Renal pelvis (tissue), 4 donors: ENCODE results near the gene SRSF7. TPM values are rescaled to one million over a fixed set of nuclear protein-coding genes. Genes with fewer than 3 reads are reported as not detected.
"Not testable (repeated sequence)": the region's sequence is repeated elsewhere in the genome, so short reads cannot be mapped to it uniquely, and the experiment has no call there.

Experiments
- DNase-seq: peaks from one replicate; pipeline ENCODE4 v3.0.0-alpha.2; 2013
- polyA plus RNA-seq, 3 donors: library from polyadenylated mRNA; unstranded; fragments of 120-200 nt; gene quantifications; one replicate each; pipeline ENCODE4 v1.2.1, GENCODE V29; 2013; ENCODE audit not compliant: insufficient read length in 3 of 3

SRSF7 gene
- polyA plus RNA-seq, 3 donors: 230 to 255 (median 244) TPM

- no peak for DNase-seq
These were observed 38.7 kb downstream of the SRSF7 start for GRCh38 chr2:38712413-38712812.

DNA sequence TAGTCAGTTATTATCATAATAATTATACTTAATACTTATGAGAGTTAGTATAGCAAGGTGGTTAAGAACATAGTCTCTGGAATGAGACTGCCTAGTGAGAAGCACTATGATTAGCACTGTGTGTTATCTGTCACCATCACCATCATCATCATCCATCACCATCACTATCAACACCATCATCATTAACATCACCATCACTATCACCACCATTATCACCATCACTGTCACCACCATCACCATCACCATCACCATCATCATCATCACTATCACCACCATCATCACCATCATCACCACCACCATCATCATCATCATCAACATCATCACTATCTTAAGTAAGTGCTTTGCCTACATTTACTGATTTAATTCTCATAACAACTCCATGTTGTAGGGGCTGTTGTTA is 39.6 kb downstream of the SRSF7 start:
- DNase-seq: no peak

DNA sequence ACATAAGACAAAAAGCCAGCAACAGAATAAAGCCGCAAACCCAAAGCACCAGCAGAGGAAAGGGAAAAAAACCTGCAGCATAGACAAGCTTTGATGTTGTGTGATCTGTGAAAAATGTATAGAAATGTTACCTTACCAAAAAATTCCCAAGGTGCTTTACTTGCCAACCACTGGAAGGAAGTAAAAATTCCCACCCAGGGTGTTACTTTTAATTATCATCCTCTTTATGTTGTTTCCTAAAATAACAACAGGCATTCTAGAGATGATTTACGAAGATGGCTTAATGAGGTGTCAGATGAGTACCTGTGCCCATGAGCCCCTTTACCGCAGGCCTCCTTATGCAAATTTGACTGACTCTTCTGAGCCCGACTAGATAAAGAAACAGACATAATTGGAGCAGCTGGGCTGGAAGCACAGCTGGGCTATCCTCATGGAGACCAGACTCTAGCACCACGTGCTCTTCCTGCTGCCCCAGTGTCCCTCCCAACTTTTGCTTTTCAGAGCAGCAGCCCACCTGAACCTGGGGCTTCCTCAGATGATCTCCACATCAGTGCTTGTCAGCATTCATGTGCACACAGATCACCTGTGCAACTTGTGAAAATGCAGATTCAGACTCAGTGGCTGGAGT is 41.5 kb downstream of the SRSF7 start:
- DNase-seq: no peak

DNA sequence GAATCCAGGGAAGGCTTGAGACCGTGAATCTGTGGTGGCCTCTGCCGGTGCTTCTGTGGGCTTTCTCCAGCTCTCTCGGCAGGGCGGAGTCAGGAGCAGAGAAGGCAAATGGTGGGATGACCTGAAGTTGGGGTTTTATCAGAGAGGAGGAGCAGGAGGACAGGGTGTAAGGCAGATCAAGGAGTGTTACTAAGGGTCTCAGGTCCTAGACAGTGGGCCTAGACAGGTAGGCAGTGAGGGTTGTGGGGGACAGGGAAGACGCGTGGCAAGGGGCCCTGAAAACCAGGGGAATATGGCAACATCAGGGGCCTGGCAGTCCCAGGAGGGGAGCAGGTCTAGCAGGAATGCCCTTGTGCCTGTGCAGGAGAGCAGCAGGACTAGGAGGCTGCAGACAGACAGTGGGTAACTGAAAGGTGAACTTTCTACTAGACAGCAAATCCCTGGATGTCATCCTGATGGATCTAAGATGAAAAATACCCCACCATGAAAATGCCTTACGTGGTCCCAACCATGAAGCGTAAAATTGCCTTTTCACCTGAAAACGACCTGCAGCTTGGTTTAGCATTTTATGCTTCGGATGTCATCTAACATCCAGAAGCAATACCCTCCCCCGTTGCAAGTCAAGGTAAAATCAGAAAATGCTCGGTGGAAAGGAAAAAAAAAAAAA is 42.1 kb downstream of the SRSF7 start:
- no peak for DNase-seq

GRCh38 chr2:38708491-38708890 is 42.7 kb downstream of the SRSF7 start:
- not testable (repeated sequence) for DNase-seq

- no peak for DNase-seq
These were observed 44.3 kb downstream of the SRSF7 start for GRCh38 chr2:38706846-38707345.

GRCh38 chr2:38704664-38705063 is 46.5 kb downstream of the SRSF7 start:
- DNase-seq: no peak

- not testable (repeated sequence) for DNase-seq
These were observed 47.8 kb downstream of the SRSF7 start for GRCh38 chr2:38703336-38703735.

GRCh38 chr2:38702413-38702812 is 48.7 kb downstream of the SRSF7 start:
- DNase-seq: no peak

GRCh38 chr2:38701542-38701941 is 49.6 kb downstream of the SRSF7 start:
- no peak for DNase-seq

- DNase-seq: no peak
These were observed 50.2 kb downstream of the SRSF7 start for GRCh38 chr2:38700881-38701458.

DNA sequence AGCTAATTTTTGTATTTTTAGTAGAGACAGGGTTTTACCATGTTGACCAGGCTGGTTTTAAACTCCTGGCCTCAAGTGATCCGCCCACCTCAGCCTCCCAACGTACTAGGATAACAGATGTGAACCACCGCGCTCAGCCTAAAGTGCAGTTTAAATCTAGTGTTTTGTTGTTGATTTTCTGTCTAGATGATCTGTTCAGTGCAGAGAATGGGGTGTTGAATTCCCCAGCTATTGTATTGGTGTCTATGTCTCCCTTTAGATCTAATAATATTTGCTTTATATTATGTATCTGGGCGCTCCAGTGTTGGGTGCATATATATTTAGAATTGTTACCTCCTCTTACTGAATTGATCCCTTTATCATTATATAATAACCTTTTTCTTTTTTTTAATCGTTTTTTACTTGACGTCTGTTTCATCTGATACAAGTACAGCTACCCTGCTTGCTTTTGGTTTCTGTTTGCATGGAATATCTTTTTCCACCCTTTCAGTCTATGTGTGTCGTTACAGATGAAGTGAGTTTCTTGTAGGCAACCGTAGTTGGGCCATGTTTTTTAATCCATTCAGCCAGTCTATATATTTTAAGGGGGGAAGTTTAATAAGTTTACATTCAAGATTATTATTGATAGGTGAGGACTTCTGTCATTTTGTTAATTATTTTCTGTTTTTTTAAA is 50.9 kb downstream of the SRSF7 start:
- DNase-seq: no peak

- no peak for DNase-seq
These were observed 52.6 kb downstream of the SRSF7 start for GRCh38 chr2:38698467-38699003.

DNA sequence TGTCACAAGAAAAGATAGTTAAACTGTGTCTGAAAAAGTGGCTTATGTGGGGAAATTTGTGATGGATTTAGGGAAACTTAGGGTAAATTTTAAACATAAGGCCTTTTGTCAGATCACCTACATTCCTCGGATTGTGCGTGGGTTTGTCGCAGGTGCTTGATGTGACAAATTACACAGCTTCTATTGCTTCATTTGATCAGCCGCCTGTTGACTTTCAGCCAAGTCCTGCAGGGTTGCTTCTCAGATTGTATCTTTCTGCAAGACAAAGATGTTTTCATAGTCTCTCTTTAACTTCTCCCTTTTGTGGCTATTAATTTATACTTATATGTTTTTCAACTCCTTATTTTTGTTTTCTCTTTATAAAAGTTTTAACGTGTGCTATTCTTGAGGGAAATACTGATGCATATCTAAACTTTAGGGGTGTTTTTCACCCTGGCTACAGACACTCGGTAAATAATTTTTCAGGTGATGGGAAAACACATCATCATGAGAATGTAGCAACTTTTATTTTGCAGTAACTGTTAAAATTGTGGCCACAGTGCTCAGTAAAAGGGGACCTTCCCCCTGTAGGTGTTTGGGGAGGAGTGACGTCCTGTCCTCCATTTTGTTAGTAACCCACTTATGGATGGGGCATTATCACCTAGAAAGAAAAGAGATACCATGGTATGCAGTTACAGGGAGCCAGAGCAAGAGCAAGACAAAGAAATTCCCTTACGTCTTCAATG is 53.9 kb downstream of the SRSF7 start:
- no peak for DNase-seq

Other genes starting within 250 kb of the SRSF7 start
- gene HNRNPLL, start 148.4 kb downstream of the SRSF7 start, polyA plus RNA-seq: 10 to 100 TPM; 67.4 to 75.3 (median 73.1) TPM
- gene GALM, start 85.2 kb downstream of the SRSF7 start, polyA plus RNA-seq: 10 to 100 TPM; 51.3 to 65.8 (median 57.3) TPM
- gene GEMIN6, start 26.8 kb upstream of the SRSF7 start, polyA plus RNA-seq: 10 to 100 TPM; 20.2 to 21.3 (median 20.9) TPM
- gene DHX57, start 124.6 kb upstream of the SRSF7 start, polyA plus RNA-seq: 10 to 100 TPM; 34.8 to 54.7 (median 46.8) TPM
- gene MORN2, start 124.6 kb upstream of the SRSF7 start, polyA plus RNA-seq: 10 to 100 TPM; 47.2 to 49.6 (median 49.1) TPM
- gene ARHGEF33, start 138.5 kb upstream of the SRSF7 start, polyA plus RNA-seq: 1 to 10 TPM; 1.7 to 3.0 (median 2.5) TPM